GM18508 (cell line): ENCODE data around the gene RBM33.

Source experiments
- ATAC-seq: cut with Tn5 transposase; IDR thresholded peaks from one replicate; pipeline ENCODE4 v1.9.1; 2021; ENCODE audit warnings: moderate number of reproducible peaks; ENCODE audit not compliant: insufficient read depth, unreplicated experiment

Gene RBM33

DNA sequence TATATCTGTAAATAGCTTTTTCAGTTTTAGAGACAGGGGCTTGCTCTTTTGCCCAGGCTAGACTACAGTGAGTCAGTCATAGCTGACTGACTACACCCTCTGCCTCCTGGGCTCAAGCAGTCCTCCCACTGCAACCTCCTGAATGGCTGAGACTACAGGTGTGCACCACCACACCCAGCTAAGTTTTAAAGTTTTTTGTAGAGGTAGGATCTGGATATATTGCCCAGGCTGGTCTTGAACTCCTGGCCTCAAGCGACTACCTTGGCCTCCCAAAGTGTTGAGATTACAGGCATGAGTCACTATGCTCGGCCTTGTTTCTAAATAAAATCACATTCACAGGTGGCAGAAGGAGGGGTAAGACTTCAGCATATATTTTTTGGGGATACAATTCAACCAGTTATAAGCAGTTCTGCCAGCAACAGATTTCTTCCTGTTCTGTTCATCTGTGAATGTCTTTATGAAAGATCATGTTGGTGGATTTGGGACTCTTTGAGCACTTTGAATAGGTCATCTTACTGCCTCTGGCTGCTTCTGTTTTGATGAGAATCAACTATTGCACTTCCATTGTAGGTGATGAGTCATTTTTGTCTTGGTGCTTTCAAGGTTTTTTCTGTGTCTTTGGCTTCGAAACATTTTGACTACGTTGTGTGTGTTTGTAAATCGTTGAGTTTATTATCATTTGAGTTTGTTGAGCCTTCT, 15.7 kb downstream of the RBM33 start:
- ATAC-seq: peak; percentile 51

DNA sequence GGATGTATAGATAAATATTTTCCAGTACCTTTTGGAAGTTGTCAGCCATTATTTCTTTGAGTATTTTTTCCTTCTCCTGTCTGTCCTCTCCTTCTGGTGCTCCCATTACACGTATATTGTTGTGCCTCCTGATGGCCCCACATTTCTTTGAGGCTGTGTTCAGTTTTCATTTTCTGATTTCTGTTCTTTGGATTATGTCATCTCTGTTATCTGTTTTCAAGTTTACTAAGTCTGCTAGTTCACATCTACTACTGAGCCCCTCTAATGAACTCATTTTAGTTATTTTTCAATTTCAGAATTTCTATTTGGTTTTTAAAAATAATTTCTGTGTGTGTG, 16.3 kb downstream of the RBM33 start:
- ATAC-seq: peak; percentile 40

DNA sequence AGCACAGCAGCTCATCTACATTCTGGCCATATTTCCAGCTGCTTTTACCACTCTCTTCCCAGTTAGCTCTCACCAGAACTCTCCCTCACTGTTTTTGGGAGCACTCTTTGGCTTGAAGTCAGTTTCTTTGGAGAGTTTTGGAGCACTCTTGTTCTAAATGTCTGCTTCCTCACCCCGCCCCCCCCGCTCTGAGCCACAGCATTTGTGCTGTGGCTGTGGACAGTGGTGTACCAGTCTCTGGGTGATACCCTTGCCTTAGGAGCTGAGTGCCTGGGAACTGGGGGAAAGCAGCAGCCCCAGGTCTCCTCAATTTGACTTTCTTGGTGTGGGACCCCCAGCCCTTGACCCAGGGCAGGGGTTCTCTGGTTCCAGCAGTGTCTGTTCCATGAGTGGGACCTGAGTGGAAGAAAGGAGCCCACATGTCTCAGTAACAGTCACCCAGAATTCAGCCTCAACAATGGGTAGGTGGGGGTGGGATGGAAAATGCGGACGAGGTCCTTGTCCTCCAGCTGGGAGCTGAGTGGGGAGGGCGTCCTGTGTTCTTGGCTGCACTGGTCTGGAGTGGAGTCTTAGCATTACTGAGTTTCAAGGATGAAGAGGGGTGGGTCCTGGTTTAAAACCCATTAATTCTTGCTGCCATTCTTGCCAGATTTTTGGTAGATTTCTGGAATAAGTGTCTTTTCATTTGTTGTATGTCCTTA, 18.0 kb downstream of the RBM33 start:
- no peak for ATAC-seq

DNA sequence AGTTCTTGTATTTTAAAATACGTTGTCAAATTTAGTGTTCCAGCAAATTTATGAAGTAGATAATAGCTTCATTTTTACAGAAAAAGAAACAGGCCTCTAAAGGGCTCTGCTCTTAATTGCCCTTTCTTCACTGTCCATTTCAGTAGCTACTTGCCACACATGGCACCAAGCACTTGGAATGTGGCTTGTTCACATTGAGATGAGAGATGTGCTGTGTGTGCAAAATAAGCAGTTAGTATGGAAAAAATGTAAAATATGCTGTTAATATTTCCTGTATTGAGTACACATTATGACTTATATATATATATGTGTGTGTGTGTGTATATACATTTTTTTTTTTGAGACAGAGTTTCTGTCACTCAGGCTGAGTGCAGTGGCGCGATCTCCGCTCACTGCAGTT, 19.5 kb downstream of the RBM33 start:
- ATAC-seq: no peak

DNA sequence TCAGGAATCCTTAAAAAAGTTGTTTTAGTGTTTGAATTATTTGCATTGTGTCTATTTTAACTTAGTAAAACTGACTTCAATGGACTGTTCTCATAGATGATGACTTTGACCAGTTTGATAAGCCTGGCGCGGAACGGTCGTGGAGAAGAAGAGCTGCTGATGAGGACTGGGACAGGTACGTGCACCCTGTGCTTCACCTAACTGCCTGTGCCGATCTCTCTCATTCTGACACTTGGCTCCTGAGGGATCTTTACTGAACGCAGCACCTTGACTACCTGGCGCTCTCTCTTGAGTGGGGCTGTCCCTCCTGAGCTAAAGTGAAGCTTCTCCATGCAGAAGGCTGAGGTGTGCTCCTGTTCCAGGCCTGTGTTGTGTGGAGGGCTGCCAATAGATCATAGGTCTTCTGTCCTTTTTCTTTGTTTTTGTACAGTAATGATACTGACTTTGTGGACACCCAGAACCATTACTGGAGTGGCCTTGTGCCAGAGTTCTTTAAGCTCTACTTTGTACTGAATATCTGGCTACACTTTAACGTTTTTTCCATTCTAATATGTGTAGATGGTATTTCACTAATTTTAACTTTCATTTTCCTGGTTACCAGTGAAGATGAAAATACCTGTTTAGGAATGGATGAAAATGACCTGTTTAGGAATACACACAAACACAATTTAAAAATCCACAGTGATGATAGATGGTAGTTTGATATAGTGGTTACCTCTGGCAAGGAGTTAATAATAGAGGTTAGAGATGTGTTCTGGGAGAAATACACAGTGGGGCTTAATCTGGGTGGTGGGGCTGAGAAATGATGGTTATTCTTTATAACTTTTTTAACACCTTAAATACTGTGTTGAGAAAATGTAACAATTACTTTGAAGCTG, 20.9 kb downstream of the RBM33 start:
- no peak for ATAC-seq

DNA sequence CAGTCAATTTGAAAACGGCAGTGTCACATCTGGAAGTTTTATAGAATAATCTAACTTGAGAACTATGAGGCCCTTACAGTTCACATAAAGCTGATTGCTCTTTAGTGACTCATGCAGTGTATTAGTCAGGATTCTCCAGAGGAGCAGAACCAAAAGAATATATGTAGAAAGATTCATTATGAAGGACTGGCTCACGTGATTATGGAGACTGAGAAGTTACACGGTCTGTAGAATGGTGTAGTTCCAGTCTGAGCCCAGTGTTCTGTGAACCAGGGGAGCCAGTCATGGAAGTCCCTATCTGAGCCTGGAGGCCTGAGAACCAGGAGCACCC, 21.5 kb downstream of the RBM33 start:
- no peak for ATAC-seq

DNA sequence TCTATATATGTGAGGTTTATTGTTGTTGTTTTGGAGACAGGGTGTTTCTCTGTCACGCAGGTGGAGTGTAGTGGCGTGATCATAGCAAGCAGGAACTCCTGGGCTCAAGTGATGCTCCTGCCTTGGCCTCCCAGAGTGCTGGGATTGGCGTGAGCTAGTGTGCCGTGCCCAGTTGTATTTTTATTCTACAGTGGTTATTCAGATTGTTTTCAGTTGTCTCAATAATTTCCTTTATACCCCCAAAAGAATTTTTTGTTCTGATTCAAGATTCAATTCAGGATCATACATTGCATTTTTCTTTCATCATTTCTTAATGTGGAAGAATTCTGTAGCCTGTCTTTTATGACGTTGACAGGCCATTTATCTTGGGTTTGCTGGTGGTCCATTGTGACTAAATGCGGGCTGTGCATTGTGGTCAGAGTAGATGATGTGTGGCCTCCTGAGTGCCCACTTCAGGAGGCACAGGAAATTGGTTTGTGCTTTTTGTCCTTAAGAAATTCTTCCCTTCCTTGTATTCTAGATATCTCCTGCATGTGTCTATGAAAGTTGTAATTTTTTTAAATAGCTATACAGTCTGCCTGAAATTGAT, 22.9 kb downstream of the RBM33 start:
- ATAC-seq: no peak

DNA sequence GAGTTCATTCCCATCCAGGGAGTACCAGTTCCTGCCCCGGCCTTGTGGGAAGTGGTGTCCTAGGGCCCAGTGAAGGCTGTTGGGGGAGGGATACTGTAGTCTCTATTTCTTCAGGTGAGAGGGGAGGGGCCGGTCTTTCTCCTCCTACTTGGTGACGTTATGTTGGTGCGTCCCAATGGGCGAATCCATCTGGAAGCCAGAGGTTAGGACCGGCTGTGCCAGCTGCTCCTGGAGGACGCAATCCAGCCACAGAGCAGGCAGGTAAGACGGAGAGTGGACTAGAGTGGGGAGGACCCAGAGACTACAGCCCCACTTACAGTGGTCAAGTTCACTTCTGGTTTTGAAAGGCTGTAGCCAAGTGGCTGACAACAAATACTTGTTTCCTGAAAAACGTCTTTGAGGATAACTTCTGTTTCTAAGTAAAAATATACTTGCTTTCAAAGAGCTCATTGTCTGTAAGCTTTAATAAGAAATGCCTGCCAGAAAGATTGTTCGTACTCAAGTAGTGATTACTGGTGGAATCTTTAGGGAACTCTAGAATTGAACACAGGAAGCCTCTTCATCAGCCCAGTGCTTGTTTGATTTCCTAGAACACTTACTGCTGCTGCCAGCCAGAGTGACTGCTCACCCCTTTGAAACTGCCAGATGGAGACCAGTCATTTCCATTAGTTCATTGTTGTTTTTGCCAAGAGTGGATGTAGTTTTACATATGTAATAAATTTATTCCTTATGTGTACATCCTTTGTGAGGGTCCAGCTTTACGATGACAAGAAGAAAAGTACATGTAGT, 25.4 kb downstream of the RBM33 start:
- ATAC-seq: no peak

DNA sequence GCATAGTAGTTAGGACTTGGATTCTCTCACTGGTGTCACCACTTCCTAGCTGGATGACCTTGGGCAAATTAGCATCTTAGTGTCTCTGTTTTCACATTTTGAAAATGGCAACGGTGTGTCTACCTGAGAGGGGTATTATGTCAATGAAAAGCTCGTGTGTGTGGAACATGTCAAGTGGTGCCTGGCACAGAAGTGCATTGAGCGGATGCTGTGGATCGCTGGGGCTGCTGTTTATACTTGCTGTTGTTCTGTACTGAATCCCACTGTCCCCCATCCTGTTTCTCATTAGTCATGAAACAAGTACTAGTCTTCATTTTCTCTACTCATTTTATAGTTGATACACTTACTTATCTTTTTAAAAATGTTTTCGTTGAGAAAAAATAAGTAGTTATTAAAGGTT, 26.1 kb downstream of the RBM33 start:
- no peak for ATAC-seq

DNA sequence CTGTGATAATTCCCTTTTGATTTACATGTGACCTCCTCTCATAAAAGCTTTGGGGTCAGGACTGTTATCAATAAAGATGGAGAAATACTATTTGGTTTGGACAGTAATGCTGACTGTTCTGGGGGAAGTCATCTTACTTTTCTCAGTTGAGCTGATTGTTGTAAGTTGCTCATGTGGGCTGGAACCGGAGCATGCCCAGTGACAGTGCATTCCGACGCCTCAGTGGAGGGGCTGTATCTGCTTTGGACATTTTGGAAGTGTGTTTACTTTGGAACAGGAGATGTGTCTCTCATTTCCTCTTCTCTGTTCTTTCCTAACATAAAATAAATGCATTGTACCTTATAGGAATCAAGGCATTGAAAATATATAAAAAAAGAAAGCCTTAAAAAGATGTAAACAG, 30.1 kb downstream of the RBM33 start:
- no peak for ATAC-seq

DNA sequence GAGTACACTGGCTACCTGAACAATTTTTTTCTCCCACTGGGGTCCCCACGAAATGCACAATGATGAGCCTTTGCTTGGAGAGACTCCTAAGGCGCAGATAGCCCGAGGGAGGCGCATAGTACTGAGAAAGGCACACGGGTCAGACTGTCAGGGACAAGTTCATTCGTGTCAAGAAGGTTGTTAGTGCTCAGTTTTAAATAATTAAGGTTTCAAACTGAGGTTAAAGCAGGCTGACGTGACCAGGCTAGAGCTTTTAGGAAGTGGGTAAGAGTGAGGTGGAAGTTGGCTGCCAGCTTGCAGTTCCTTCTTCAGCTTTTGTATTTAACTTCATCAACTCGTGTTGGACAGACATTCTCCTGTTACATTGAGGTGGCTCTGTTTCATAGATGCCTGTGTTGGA, 31.6 kb downstream of the RBM33 start:
- no peak for ATAC-seq

DNA sequence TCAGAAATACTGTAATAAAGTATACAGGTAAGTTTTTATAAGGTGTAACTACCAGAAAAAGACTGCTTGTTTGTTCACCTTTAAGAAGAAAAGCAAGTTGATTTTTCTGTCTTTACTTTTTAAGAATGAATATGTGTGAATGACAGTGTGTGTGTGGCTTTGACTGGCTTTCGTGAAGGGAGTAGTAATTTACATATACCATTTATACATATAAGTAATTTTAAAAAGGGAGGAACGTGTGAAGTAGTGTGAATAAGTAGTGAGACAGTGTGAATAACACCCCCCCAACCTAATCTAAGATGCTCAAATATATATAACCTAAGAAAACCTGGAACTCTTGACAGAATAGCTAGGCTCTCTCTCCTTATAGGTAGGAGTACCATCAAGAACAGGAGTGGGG, 33.2 kb downstream of the RBM33 start:
- ATAC-seq: no peak

DNA sequence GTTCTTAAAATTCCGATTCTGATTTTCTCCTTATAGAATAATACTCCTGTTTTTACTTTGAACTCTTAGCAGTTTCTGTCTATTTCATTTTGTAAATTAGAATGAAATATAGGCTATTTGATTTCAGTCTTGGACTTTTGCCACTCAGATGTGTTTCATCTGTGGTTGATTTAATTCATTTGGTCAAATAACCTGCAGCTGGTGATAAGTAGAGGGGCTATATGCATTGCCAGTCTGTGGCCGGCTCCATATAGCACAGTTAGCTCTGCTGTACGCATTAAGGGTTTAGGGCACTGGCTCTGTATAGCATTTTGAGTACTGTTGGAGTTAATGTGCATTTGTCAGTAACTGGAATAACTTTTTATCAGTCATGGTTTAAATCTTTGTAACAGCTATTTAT, 35.7 kb downstream of the RBM33 start:
- ATAC-seq: no peak

DNA sequence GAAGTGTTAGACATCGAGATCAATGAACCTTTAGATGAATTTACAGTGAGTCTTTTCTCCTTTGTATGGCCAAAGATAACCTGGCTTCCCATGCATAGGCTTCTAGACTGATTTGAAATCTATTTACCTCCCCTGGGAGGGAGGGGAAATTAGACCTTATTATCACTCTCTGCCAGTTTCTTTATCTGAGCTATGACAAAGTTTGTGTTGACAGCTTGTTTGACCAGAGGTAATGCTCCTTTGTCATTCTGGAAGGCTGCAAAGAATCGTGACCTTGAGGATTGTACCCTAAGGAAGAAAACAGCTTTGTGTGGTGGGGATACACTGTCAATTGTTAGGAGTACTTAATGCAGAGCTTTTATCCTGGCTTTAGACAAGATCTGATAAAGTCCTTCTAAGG, 36.4 kb downstream of the RBM33 start:
- ATAC-seq: no peak

DNA sequence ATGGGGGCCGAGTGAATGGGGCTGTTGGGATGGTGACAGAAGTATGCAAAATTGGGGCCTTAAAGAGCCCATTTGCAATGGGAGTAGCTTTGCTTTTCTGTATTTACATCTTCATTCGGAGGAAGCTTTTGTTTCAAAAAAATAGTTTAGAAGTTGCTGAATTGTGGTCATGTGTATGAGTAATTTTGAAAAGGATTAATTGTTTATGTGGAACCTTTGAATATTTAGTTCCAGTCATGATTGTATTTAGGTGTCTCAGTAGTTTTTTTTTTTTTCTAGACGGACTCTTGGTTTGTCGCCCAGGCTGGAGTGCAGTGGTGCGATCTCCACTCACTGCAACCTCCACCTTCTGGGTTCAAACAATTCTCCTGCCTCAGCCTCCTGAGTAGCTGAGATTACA, 37.2 kb downstream of the RBM33 start:
- ATAC-seq: no peak

DNA sequence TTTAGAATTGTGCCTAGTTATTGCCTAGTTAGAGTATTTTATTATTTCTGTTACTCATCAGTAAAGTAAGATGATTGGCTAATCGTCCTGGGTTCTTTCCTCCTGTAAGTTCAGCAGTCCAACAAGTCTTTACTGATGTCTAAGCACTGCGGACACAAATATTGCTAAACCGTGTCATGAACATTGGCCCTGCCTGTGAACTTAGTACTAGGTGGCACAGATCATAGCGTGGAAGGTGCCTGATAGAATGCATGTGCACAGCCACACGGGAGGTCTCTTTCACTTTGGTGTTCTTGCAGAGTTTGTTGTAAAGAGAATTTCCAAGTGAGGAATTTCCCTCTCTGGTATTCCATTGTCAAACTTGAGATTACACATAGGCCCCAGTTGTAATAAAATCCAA, 38.0 kb downstream of the RBM33 start:
- no peak for ATAC-seq

DNA sequence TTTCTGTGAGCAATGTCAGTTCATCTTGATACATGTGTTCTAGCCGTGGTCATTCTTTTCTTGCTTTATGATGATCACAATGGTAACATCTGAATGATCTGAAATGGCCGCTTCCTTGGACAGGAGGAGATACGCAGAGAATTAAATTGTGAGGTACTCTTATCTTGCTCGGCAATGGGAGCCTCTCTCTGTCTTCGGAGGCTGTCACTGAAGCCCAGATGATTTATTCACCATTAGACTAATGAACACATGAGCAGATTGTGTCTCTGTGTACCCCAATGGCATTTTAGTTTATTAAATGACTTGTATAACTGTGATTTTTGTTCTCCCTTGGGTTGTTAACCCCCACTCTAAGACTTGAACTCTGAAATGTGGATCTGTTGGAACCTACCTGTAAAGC, 38.6 kb downstream of the RBM33 start:
- no peak for ATAC-seq

DNA sequence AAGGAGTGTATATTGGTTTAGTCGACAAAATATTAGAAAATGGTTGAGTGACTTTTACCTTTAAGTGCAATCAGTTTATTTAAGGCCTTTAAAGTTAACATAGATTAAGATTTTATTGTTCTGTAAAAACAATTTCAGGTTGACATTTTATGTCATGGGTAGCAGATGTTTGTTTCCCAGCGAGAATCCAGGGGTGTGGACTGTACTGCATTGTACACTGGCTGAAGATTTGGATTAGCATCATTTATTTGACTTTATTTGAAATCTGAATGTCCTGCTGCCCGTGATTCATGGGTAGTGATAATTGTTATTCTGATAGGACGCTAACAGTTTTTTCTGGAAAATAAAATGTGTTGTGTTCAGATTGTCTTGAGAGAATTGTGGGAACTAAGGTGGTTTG, 39.3 kb downstream of the RBM33 start:
- no peak for ATAC-seq

DNA sequence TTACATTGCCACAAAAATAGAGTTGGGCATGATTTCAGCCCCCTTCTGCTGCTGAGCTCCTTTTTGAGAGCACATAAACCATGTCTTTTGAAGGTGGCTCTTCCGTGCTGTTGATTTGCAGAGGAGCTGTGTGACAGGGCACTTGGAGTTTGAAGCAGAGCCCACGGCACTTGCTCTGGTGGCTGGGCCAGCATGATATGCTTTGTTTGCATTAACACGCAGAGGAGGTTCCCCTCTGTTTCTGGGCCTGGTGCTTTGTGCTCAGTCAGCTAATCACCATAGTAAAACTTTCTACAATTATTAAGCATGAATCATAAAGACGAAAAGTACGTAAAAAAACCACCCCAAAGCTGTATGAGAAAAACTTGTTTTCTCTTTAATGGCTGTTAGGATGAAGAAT, 40.1 kb downstream of the RBM33 start:
- ATAC-seq: no peak

DNA sequence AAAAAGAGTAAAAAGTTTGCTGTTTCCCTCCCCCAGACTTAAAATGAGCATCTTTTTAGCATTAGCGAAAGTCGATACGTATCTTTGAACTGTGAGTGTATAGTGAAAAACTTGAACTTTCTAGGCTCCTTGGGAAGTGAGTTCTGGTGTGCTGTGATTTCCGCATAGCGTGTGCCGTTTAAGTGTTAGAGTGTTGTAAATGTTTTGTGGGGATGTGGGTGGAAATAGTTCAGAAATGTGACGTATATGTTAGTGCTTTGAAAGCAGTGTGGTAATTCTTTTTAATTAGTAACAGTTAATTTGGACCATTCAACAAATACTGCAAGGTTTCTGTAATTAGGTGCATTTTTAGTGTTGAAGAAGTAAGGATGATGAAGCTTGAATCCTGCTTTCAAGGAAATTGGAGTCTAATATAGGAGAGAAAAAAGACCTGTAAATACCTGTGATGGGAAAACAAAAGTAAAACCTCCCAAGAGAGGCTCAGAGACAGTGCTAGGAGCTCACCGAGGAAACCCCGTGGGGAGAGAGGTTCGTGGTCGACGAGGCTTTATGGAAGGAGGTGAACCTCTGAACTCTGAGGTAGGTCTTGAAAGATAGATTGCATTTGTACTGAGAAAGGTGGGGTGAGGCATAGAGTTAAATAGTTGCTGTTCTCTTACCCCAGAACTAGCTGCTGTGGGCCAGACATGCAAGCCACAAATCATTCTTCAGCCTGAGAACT, 40.8 kb downstream of the RBM33 start:
- ATAC-seq: peak; percentile 60
